Activated CD4-positive, CD25-positive, alpha-beta regulatory T cell treated with anti-CD3 and anti-CD28 coated beads, Interleukin-2, amount 50 U/mL, for 24 hours (primary cell): ENCODE data around the gene RND1.
A peak's percentile ranks its signal among the peaks of the same experiment; 100 is the strongest.

Source experiments
- ATAC-seq, 2 donors: fragments of 150-1000 bp; cut with Tn5 transposase; one replicate each; pipeline ENCODE4 v1.10.0; 2021; ENCODE audit warnings: mild to moderate bottlenecking in 1 of 2, moderate library complexity in 1 of 2

The RND1 gene

GRCh38 chr12:48826209-48826855 is 39.3 kb downstream of the RND1 start:
- no peak for ATAC-seq

- ATAC-seq, result no peak
Measured at GRCh38 chr12:48824905-48825304, 40.8 kb downstream of the RND1 start.

GRCh38 chr12:48824112-48824511 is 41.6 kb downstream of the RND1 start:
- ATAC-seq, result peak; percentile 48 to 71

DNA sequence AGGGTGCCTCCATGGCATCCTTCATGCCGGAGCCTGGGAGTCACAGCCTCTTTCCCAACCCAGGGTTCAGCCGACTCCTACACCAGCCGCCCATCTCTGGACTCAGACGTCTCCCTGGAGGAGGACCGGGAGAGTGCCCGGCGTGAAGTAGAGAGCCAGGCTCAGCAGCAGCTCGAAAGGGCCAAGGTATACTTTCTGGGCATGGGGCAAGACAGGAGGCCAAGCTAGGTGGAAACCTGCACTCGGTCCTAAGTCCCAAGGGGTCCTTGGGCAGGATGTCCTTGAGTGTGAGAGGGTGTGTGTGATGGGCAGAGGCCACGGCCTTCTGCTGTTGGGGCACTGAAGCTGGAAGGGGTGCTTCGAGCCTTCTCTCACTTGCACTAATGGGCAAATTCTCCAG is 42.4 kb downstream of the RND1 start:
- no peak for ATAC-seq

- no peak for ATAC-seq
Measured at GRCh38 chr12:48822711-48823110, 43.0 kb downstream of the RND1 start.

GRCh38 chr12:48822139-48822538 is 43.5 kb downstream of the RND1 start:
- ATAC-seq, result no peak

DNA sequence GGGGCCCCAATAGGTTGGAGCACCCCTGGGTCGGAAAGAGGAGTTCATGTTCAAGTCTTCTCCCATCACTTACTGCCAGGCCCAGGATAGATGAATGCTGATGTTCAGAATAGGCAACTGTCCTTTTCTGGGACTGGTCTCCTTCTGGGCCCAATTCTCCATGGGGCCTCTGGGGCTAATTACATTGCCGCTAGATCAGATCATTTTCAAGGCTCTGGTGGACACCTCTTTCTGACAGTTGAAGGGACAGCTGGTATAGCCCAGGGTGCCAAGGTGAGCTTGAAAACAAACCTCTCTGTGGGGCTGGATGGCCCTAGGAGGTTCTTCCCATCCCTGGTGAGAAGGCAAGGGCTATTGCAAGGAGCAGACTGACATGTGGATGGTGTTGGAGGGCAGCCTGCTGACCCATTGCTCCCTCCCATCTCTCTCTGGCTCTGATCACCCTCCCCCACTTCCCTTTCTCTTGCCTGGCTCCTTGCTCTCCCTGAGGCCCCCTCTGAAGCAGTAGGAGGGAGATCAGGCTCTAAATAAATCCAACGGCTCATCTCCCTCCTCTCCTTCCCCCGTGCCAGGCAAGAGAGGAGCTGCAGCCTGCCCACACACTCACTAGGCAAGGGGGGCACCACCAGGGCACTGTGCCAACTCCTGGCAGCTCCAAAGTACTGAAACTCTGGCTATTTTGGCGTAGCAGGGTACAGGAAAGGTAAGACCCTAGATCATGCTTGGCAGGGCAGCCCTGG is 45.5 kb downstream of the RND1 start:
- ATAC-seq, result no peak

DNA sequence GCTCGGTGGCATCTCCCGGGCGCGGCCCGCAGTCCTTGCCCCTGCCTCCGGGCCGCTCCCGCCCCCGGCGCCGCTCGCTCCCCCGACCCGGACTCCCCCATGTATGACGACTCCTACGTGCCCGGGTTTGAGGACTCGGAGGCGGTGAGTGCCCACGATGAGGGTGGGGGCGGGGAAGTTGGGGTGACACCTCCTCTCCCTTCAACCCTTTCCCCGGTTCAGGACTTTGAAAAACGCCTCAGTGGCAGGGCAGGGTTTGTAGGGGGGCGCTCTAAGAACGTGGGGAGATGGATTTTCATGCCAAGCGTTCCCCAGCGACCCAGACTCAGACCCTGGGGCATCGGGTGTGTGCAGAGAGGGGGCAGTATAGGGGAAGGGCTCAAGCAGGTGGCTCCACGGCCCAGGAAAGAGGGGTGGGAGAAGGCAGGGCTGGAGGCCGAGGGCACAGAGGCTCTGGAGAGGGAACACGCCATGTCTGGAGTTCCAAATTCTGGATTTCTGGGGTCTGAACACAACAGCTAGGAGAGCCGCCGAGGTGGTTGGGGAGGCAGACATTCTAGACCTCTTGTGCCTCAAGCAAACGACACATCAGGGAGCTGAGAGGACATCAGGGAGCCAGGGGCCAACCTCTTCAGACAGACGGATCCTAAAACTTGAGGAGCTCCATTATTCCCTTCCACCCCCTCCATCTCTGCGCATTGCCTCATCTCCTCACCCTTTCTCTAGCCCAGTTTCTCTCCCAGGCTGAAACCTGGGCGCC is 46.7 kb downstream of the RND1 start:
- ATAC-seq, result no peak

- ATAC-seq, result peak; percentile 57 to 64
Measured at GRCh38 chr12:48817873-48818830, 47.5 kb downstream of the RND1 start, which contains the start of gene CACNB3. CACNB3 (plus strand) TSS chr12:48818496; CDS start chr12:48818930, 434 bp downstream.

GRCh38 chr12:48816143-48816854 is 49.4 kb downstream of the RND1 start:
- ATAC-seq, result no peak

- ATAC-seq, result peak; percentile 35 to 43
Measured at GRCh38 chr12:48815126-48816110, 50.3 kb downstream of the RND1 start.

- peak; percentile 79 to 81 for ATAC-seq
Measured at GRCh38 chr12:48814262-48815125, 51.2 kb downstream of the RND1 start.

DNA sequence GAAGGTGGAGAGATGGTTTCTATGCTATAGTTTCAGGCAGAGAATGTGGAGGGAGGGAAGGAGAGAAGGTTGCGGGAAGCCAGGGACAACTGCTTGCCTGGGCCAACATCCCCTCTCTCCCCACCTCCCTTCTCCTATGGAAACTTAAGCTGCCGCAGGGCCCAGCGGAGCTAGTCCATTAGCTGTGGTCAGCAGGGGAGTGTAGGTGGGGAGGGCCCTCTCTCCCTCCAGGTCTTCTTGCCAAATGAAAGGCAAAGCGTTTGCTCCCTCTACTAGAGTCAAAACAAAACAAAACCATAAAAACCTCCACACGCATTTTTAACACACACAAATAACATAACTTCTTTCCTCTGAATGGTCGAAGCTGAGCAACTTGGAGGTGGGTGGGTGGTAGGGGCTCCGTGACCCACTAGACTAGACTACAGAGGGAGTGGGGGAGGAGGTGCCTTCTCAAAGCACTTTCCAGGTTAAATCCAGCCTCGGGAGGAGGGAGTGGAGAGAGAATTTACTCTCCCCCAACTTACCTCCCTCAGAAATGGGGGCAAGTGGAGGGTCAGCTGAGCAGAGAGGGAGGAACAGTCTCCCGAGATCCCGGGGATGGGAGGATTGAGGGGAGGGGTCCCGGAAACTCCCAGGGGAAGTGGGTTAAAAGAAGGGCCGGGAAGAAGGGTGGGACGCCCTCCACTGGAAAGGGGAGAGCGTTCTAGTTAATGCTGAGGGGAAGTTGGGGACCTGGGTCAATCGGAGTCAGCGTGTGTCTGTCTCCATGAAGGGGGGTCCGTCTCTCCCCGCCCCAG is 52.0 kb downstream of the RND1 start:
- ATAC-seq, result no peak

DNA sequence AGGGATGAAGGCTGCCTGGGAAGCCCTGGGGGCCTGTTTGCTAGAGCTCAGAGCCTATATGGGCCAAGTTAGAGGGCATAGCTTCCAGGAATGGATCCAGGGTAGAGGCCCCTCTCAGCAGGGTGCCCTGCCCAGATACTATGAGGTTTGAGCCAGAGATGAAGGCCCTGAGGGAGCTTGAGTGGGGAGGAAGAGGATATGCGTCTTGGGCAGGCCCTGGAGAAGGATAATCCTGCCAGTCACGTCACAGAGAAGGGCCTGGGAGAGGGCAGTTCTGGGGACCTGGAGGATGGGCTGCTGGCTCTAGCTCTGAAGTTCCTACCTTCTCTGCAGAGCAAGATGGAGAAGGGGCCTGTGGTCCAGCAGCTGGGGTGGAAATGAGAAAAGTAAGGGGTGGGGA is 53.3 kb downstream of the RND1 start:
- no peak for ATAC-seq

DNA sequence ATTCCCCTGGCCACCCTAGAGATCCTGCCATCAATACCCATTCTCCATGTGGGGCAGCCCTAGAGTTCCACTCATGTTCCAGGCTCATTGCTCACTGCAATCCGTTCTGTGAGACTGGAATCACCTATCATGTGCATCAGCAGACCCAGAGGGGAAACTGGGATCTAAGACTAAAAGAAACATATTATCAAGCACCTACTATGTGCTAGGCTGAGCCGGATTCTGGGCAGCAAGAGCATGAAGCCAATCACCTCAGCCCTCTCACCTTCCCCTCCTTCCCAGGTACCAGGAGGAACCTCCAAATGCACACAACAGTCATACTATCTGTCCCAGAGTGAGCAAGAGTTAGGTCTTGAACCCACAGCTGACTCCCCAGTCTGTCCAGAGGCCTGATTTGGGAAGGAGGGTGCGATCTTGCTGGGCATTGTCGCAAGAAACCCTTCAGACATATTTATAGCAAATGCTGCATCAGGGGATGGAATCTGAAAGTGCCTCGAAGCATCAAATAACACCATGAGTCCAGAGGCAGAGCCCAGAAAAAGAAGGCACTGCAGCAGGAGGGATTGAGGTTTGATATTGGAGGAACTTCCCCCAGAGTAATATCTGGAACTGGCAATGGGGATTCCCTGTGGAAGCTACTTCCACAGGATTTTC is 54.1 kb downstream of the RND1 start:
- no peak for ATAC-seq

GRCh38 chr12:48810903-48811431 is 54.7 kb downstream of the RND1 start:
- no peak for ATAC-seq

DNA sequence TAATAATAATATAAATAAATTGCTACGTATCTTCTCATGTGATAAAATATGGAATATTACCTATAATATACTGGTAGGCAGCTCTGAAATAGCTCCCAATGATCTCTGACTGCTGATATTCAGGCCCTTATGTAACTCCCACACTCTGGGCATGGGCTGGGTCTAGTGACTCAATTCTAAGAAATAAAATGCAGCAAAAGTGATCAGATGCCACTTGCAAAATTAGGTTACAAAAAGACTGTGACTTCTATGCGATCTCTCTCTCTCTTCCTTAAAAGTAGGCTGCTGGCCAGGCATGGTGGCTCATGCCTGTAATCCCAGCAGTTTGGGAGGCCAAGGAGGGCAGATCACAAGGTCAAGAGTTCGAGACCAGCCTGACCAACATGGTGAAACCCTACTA is 57.7 kb downstream of the RND1 start:
- ATAC-seq, result no peak
